ENCODE results near the gene PADI3.

GRCh38 chr1:17235135-17235885, 13.6 kb upstream of the PADI3 start:
- TF ChIP-seq CTCF (optimal IDR thresholded peaks at IDR 0.05 in 1 of 3, IDR thresholded peaks at IDR 0.05 in 1 of 3, conservative IDR thresholded peaks at IDR 0.05 in 1 of 3; ENCODE audit: extremely low read depth in 1 of 3, insufficient read depth in 2 of 3, low read length in 3 of 3) (no peak), EZH2 (IDR thresholded peaks at IDR 0.05; ENCODE audit: low read length) (no peak)
